ENCODE data around the gene PDCD2L.

DNA sequence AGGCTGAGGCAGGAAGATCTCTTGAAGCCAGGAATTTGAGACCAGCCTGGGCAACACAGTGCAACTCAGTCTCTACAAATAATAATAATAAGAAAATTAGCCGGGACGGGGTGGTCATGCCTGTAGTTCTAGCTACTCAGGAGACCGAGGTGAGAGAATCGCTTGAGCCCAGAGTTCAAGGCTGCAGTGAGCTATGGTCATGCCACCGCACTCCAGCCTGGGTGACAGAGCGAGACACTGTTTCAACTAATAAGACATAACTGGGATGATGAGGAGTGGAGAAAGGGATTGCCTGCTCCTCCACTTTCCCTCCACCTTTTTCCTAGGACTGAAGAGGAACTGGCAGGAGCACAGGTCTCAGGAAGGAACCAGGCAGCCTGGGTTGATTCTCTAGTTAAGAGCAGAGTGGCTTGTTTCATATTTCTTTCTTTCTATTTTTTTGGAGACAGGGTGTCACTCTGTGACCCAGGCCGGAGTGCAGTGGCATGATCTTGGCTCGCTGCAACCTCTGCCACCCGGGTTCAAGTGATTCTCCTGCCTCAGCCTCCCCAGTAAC lies 43.8 kb upstream of the PDCD2L start:
- TF ChIP-seq, protein P1, sequence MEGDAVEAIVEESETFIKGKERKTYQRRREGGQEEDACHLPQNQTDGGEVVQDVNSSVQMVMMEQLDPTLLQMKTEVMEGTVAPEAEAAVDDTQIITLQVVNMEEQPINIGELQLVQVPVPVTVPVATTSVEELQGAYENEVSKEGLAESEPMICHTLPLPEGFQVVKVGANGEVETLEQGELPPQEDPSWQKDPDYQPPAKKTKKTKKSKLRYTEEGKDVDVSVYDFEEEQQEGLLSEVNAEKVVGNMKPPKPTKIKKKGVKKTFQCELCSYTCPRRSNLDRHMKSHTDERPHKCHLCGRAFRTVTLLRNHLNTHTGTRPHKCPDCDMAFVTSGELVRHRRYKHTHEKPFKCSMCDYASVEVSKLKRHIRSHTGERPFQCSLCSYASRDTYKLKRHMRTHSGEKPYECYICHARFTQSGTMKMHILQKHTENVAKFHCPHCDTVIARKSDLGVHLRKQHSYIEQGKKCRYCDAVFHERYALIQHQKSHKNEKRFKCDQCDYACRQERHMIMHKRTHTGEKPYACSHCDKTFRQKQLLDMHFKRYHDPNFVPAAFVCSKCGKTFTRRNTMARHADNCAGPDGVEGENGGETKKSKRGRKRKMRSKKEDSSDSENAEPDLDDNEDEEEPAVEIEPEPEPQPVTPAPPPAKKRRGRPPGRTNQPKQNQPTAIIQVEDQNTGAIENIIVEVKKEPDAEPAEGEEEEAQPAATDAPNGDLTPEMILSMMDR (IDR thresholded peaks at IDR 0.05; ENCODE audit: poor library complexity): no peak
- no peak for TF ChIP-seq EZH2 (IDR thresholded peaks at IDR 0.05; ENCODE audit: borderline replicate concordance)
- no peak for TF ChIP-seq EZH2phosphoT487 (IDR thresholded peaks at IDR 0.05; ENCODE audit: low read depth, severe bottlenecking, unreplicated experiment)

All from hepatocyte (in vitro differentiated cells).